NCI-H2171 treated with DMSO at 0.1 percent for 48 hours (cell line): Measurements from ENCODE around the gene ATXN1.
"Not testable (repeated sequence)": the region's sequence is repeated elsewhere in the genome, so short reads cannot be mapped to it uniquely, and the experiment has no call there.

Source experiments
- DNase-seq: peaks from one replicate; lab custom pipeline; 2025; lab: John Stamatoyannopoulos, UW

Gene ATXN1

DNA sequence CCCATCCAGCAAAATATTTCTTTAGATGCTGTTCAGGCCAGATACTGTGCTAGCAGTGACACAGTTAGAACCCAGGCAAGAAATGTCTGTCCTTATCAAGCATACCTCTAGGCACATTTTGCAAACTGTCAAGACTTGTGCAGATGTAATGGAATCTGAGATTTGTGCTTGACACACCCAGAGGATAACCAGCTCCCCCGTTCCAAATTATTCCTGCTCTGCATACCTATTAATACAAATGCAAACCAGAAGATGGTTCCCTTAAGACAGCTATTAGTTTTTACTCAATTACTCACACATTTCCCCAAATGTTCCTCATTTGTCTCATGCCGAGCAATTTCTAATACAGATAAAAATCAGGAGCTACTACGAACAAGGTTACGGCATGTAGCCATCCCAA, 40.4 kb downstream of the ATXN1 start:
- DNase-seq: no peak

- no peak for DNase-seq
These were observed 41.8 kb downstream of the ATXN1 start for GRCh38 chr6:16719488-16719887.

DNA sequence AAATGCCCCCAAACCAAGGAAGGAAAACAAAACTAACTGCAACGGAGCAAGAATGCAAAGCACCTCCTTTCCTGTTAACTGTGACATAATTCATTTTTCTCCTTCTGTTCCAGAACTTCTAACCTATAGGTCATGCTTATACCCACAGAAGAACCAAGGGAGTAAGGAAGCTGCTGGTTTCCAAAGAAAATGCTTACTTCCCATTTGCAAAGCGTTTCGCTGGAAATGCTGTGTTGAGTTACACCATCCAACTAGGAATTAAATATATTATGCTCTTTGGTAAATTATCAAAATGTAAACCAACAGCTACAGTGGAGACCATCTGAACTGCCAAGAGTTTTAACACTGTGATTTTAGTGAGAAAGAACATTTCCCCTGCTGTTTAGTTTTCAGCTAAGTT, 42.9 kb downstream of the ATXN1 start:
- DNase-seq: no peak

DNA sequence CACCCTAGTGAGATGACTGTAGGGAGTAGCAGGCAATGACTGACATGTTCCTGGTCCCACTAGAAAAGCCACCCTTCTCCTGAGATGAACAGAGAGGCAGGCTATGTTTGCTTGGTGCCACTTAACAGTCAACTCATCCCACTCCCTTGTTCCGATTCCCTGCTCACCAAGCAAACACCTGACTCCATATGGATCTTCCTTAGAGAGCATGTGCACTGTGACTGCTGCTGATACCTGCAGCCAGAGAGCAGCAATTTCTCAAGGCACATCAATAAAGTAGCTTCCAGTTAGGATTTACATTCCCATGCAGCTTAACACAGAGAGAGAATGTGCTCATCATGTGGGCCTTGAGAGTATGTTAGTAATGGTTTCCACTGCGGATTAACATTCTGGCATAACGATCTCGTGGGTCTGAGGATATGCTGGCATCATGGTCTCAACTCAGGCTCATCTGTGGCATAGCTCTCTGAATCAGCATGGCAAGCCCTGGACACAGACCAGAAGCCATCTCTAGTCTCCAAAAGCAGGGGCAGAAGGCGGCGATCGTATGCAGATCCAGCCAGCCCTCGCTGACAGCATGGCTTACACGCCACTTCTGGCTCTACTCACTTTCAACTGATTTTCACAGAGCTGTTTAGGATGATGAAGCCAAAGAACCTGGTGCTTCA, 43.9 kb downstream of the ATXN1 start:
- DNase-seq: no peak

DNA sequence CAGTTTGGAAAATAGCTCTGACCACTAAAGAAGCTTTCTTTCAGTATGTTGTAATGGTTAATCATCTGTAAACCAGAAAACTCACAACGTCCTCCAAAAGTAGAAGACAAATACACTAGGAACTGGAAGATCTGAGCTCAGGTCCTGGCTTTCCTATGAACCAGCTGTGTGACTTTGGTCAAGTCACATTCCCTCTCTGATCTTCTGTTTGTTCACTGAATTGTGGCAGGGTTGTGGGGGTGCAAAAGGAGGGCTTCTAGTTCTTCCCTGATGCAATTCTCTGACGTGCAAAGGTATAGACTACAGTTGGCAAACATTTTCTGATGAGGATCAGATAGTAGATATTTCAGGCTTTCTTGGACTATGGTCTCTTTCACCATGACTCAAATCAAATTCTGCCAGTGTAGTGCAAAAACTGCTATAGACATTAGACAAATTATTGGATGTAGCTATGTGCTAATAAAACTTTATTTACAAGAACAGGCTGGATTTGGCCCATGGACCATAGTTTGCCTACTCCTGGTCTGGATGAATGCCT, 44.9 kb downstream of the ATXN1 start:
- DNase-seq: no peak

DNA sequence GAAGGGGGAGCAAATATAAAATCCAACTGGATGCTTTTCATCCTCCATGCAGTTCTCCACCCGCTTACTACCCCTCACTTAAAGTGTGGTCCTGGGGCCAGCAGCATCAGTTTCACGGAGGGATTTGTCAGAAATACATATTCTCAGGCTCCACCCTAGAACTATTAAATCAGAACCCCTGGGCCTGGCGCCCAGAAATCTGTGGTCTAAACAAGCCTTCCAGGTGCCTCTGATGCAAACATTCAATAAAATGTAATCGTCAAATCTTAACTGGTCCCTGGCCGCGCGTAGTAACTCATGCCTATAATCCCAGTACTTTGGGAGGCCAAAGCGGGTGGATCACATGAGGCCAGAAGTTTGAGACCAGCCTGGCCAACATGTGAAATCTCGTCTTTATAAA, 47.7 kb downstream of the ATXN1 start:
- DNase-seq: no peak

DNA sequence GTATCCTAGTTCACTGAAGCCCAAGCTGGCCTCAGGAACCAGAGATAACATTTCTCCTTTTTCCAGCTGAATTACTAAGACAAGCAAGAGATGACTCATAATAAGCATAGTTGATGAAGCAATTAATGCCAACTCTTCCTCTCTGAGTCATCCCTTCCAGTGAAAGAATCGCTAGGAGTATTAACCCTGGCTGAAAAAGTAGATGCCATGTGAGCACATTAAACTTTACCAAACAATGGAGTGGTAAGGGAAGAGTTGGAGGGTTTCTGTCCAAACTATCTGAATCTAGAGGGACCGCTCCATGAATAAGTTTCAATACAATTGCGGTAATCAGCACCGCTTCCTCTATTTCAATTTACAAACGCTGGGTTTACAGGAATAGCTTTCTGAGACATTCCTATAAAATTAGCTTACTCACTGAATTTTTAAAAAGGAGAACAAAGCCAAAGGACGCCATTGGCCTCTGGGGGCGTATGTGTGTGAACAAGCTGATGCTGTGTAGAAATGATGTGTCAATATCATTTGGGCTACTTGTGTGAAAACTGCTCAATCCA, 48.3 kb downstream of the ATXN1 start:
- DNase-seq: no peak

GRCh38 chr6:16712255-16712930, 48.9 kb downstream of the ATXN1 start:
- DNase-seq: no peak

- DNase-seq: no peak
These were observed 49.6 kb downstream of the ATXN1 start for GRCh38 chr6:16711546-16712254.

GRCh38 chr6:16706911-16707783, 54.1 kb downstream of the ATXN1 start:
- DNase-seq: no peak

DNA sequence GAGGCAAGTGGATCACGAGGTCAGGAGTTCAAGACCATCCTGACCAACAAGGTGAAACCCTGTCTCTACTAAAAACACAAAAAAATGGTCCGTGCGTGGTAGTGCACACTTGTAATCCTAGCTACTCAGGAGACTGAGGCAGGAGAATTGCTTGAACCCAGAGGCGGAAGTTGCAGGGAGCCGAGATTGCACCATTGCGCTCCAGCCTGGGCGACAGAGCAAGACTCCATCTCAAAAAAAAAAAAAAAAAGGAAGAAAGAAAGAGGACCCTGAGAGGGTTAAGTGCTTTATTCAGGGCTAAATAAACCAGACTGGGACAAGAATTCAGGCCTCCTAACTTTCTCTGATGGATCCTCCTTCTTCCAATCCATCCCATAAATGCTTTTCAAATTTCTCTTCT, 54.8 kb downstream of the ATXN1 start:
- DNase-seq: not testable (repeated sequence)

- no peak for DNase-seq
These were observed 55.2 kb downstream of the ATXN1 start for GRCh38 chr6:16706029-16706428.

DNA sequence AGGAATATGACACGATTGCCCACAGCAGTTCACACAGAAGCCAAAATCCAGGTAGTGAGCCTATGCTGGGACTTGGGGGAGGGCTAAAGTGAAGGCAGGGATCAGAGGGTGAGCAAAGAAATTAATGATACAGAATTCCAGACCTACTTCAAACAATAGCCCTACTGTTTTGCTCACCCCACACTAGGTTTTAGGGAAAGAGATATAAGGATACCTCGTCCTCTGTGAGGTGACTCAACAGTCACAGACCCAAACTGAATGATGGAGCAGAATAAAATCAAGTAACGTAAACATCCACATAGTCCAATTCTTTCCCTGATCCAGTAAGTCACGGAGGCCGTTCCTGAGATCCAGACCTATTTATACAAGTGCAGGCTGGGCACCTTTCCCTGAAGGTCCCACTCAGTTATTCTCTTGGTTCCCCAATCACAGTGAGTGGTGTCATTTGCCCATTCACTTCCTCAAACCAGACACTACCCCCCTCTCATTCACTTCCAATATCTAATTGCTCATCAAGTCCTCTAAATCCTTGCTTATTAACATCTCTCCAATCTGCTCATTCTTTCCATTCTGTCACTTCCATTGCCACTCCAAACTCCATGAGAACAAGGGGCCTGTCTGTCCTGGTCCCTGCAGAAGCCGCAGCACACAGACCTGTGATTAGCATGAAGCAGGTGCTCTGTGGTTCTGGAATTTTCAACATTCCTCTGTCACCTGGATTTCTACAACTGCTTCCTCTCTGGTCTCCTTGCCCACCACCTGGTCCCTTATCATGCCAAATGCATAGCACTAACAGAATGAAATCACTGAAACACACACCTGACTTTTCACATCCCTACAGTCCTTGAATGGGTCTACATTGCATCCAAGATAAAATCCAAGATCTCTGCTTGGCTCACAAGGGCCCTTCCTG, 55.9 kb downstream of the ATXN1 start:
- no peak for DNase-seq

- DNase-seq: no peak
These were observed 56.7 kb downstream of the ATXN1 start for GRCh38 chr6:16704401-16705045.

- DNase-seq: not testable (repeated sequence)
These were observed 58.5 kb downstream of the ATXN1 start for GRCh38 chr6:16702627-16703378.

DNA sequence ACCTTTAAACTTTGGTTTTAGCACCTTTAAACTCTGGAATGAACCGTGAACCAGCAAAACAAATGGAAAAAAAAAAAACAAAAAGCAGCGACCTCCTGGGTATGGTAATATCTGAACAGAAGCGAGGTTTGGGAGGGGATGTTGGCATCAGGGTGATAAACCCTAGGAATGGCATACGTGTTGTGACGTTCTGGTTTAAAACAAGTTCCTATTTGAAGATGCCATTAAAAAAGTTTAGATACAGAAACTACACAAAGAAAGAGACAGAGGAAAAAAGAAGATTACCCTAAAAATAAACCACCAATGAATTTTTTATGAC, 60.4 kb downstream of the ATXN1 start:
- DNase-seq: no peak

GRCh38 chr6:16700202-16700915, 60.9 kb downstream of the ATXN1 start:
- no peak for DNase-seq

DNA sequence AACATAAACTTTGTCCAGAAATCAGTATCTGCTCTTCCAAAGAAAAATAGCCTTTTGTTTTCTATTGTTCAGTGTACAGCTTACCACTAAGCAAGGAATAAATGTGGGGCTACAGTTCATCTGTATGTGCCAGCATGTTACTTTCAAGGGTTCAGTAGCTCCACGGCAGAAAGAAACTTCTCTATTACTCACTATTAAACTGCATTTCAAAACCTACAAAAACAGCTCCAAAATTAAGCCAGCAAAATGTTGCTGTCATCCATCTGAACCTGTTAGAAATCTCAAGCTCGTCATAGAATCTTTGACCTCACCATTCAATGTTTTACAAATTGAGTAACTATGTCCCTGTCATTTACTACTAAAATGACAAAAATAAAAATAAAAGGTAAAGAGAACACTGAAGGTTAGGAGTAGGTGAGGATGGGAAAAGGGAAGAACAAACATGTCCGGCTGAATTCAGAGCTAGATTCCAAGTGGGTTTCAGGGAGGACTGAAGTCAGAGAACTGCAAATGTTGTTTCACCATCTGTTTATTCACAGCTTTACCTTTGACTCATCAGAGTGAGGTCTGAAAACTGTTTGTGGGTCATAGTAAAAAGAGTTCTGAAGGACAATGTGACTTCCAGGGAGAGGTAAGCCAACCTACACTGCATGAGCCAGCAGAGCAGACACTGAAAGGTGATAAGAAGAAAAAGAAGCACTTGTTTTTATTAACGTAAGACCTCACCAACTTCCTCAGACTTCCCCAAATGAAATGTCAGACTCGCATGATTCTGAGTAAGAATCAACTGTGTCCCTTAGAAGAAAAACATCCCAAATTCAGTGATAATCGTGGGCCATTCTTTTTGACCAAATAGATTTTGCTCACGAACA, 62.0 kb downstream of the ATXN1 start:
- DNase-seq: no peak
